NB4 (cell line): ENCODE results near the gene FANCC.

Experiments used
- CTCF ChIP-seq: IDR thresholded peaks from one replicate; pipeline ENCODE4 v1.5.1; 2012; ENCODE audit warnings: low read depth, low read length
- POLR2A ChIP-seq: IDR thresholded peaks from 2 replicates; pipeline ENCODE4 v1.6.1; 2011; ENCODE audit warnings: mild to moderate bottlenecking; ENCODE audit not compliant: insufficient read length; ENCODE audit errors: extremely low read depth

- TF ChIP-seq CTCF, result no peak
- TF ChIP-seq POLR2A, result no peak
Measured at GRCh38 chr9:95193067-95193466, 124.4 kb downstream of the FANCC start.
